Endothelial cell of coronary artery (primary cell): ENCODE measurements around the gene TFRC. TPM values are rescaled to one million over a fixed set of nuclear protein-coding genes. Genes with fewer than 3 reads are reported as not detected.

Experiments
- total RNA-seq: library from RNA; depleted of rRNA; stranded (reverse); fragments of >200 nt; gene quantifications from 2 replicates; pipeline ENCODE4 v1.2.3, GENCODE V29; 2014

Gene TFRC
- 224 and 228 TPM in 2 replicates for total RNA-seq

DNA sequence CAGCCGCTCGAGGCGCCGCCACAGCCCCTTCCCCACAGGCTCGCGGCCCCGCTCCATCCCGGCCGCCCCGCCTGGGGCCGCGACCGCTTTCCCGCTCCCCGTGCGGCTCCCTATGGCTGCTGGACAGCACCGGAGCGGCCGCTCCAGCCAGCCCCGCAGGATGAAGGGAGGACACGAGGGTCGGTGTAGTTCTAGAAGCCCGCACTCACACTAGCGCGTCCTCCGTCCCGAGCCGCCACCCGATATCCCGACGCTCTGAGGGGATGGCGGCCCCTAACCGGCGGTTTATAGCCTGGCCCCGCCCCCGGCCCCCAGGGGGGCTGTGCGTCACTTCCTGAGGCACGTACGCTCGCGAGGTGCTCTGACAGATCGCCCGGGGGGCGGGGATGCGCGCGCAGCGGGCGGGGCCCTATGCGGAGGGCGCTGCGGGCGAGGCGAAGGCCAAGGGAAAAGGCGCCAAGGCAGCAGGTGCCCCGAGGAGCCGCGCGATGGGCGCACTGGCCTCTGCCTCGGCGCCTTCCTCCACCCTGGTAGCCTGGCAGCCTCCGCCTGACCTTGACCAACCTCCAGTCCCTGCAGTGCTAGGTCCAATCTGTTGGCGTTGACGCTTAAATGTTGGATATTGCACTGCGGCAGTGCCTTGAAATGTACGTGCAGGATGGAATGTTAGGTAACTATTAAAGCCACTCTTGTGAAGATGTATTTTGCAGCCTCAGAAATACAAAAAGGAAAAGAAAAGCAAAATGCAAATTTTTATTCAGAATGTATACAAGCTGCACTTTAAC lies at the start of gene TFRC:
TSS of gene TFRC (minus strand) at position 257 of the 785 bp plus-strand sequence. CDS start 4,991 bp downstream, outside the sequence.

Other genes with a start within 250 kb of the TFRC start
- 10.3 and 14.9 TPM in 2 replicates for gene TNK2, start 173.5 kb downstream of the TFRC start, total RNA-seq
- gene ZDHHC19, start 129.3 kb upstream of the TFRC start, total RNA-seq = not detected in 2 replicates
- gene SLC51A, start 134.4 kb upstream of the TFRC start, total RNA-seq = not detected in 2 replicates
- 102 and 108 TPM in 2 replicates for gene PCYT1A, start 205.6 kb upstream of the TFRC start, total RNA-seq
- gene DYNLT2B, start 236.2 kb upstream of the TFRC start, total RNA-seq = 9.1 and 12.4 TPM in 2 replicates